Brain microvascular endothelial cell (primary cell): Measurements from ENCODE around the gene PPRC1.

Source experiments
- DNase-seq: peaks from one replicate; pipeline ENCODE4 v3.0.0-alpha.2; 2020
- H3K27ac ChIP-seq: fragments of 250-450 bp; sonication (Bioruptor Pico); 2 replicates; pipeline ENCODE4 v1.5.1; 2020; ENCODE audit warnings: mild to moderate bottlenecking, moderate library complexity
- H3K27me3 ChIP-seq: fragments of 250-450 bp; sonication (Bioruptor Pico); replicated peaks from 2 replicates; pipeline ENCODE4 v1.5.1; 2020; ENCODE audit warnings: mild to moderate bottlenecking
- H3K36me3 ChIP-seq: fragments of 250-450 bp; sonication (Bioruptor Pico); replicated peaks from 2 replicates; pipeline ENCODE4 v1.5.1; 2020; ENCODE audit warnings: mild to moderate bottlenecking
- H3K4me3 ChIP-seq: 2 replicates; pipeline ENCODE4 v1.5.1; 2011; ENCODE audit warnings: low read depth, mild to moderate bottlenecking, control low read depth, low read length, moderate library complexity
- in situ Hi-C: cut with HindIII; loops from 2 replicates; pipeline ENCODE4 v1.10.0; 2017; ENCODE audit warnings: low sequenced_read_pairs, low pct_ligation_motif_present
- TF ChIP-seq, protein P1 (sequence below): IDR thresholded peaks from 2 replicates; pipeline ENCODE4 v1.5.1; 2011; ENCODE audit warnings: low read depth, mild to moderate bottlenecking, moderate library complexity, low read length, control low read depth, inconsistent platforms; ENCODE audit errors: missing control alignments

Gene PPRC1

GRCh38 chr10:102096449-102096848 is 36.4 kb upstream of the PPRC1 start:
- in situ Hi-C loops = no loop called here
- Histone ChIP-seq H3K27ac (no peak overlapping the region), H3K36me3 (no peaks in the 10 kb centered on the region), H3K27me3 (no peaks in the 10 kb centered on the region), H3K4me3 (no peak overlapping the region)
- TF ChIP-seq, protein P1, sequence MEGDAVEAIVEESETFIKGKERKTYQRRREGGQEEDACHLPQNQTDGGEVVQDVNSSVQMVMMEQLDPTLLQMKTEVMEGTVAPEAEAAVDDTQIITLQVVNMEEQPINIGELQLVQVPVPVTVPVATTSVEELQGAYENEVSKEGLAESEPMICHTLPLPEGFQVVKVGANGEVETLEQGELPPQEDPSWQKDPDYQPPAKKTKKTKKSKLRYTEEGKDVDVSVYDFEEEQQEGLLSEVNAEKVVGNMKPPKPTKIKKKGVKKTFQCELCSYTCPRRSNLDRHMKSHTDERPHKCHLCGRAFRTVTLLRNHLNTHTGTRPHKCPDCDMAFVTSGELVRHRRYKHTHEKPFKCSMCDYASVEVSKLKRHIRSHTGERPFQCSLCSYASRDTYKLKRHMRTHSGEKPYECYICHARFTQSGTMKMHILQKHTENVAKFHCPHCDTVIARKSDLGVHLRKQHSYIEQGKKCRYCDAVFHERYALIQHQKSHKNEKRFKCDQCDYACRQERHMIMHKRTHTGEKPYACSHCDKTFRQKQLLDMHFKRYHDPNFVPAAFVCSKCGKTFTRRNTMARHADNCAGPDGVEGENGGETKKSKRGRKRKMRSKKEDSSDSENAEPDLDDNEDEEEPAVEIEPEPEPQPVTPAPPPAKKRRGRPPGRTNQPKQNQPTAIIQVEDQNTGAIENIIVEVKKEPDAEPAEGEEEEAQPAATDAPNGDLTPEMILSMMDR = no peak
- no peak for DNase-seq

- H3K27me3 ChIP-seq = no peaks in the 10 kb centered on the region
- no peak overlapping the region for H3K4me3 ChIP-seq
- DNase-seq = no peak
- H3K27ac ChIP-seq = no peak overlapping the region
- no peaks in the 10 kb centered on the region for H3K36me3 ChIP-seq
- TF ChIP-seq, protein P1 = peak; percentile 27
- in situ Hi-C loops = no loop called here
Measured at GRCh38 chr10:102101152-102101551, 31.7 kb upstream of the PPRC1 start.

DNA sequence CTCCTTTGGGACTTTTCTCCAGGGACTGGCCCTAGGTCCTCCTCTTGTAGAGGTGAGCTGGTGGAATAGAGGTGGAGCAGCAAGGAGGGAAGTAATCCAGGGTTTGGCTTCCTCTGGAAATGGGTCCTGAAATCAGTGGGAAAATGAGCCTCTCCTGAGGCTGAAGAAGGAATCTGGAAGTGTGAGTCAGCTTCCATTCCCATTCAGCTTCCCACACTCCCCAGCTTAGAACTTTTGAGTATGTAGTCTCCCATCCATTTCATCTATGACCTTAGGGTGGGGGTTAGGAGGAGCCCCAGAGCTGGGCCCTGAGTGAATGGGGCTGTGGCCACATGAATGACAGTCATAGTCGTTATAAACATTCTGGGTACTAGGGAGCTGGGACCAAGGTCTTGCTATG is 30.4 kb upstream of the PPRC1 start:
- in situ Hi-C loops = no loop called here
- Histone ChIP-seq H3K27me3 (no peaks in the 10 kb centered on the region), H3K36me3 (peaks cover 6% of the 10 kb centered on the region), H3K4me3 (no peak overlapping the region), H3K27ac (no peak overlapping the region)
- TF ChIP-seq, protein P1 = no peak
- no peak for DNase-seq

- Histone ChIP-seq H3K36me3 (peaks cover 46% of the 10 kb centered on the region), H3K4me3 (no peak overlapping the region), H3K27ac (no peak overlapping the region), H3K27me3 (no peaks in the 10 kb centered on the region)
- TF ChIP-seq, protein P1 = no peak
- in situ Hi-C loops = no loop called here
- DNase-seq = no peak
Measured at GRCh38 chr10:102106998-102107397, 25.8 kb upstream of the PPRC1 start.

DNA sequence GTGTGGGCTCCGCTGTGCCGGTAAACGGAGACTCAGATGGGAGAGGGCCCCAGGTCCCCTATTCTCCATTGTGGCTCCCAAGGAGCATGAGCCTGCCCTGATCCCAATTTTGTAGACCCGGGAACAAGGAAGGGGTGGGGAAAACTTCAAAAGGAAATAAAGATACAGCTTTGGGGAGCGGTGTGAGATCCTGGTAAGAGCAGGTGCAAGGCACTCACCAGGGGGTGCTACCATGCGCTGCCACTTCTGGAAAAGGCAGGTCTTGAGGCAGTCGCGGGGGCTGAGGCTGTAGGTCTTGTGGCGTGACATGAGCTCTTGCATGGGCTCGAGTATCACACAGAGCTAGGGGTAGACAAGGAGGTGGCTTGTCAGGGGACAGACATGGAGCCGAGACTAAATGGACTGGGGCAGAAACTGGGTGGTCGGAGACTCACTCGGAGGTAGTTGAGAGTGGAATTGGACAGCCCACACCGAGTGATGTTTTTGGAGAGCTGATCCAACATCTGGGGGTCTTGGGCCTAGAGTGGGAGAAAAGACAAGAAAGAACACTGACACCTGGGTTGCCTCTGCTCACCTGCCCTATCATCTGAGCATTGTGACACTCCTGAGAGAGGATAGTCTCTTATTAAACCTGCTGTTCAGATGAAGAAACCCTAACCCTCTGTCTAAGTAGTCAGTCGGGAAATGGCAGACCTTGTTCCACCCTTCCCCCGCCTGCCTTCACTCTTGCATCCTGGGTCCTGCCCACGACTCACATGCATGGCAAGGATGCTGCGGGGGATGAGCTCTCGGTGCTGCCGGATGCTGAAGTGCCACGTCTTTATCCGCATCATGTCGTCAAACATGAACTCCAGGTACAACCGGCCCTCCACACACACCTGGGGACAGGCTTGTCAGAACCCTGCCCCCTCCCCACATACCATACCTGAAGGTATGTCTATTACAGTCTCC is 23.4 kb upstream of the PPRC1 start:
- H3K36me3 ChIP-seq = peaks cover 46% of the 10 kb centered on the region

More for the DNA sequence above, 23.4 kb upstream of the PPRC1 start:
- no peaks in the 10 kb centered on the region for H3K27me3 ChIP-seq
- H3K4me3 ChIP-seq = no peak overlapping the region
- in situ Hi-C loops = no loop called here
- TF ChIP-seq, protein P1 = no peak
- no peak for DNase-seq
- no peak overlapping the region for H3K27ac ChIP-seq
